NOMO-1 treated with DMSO at 0.1 percent for 48 hours (cell line): ENCODE measurements around the gene POLR3GL.
A peak's percentile ranks its signal among the peaks of the same experiment; 100 is the strongest.

ENCODE experiments used
- DNase-seq: peaks from one replicate; lab custom pipeline; 2025; ENCODE audit not compliant: unreplicated experiment; lab: John Stamatoyannopoulos, UW

The POLR3GL gene

DNA sequence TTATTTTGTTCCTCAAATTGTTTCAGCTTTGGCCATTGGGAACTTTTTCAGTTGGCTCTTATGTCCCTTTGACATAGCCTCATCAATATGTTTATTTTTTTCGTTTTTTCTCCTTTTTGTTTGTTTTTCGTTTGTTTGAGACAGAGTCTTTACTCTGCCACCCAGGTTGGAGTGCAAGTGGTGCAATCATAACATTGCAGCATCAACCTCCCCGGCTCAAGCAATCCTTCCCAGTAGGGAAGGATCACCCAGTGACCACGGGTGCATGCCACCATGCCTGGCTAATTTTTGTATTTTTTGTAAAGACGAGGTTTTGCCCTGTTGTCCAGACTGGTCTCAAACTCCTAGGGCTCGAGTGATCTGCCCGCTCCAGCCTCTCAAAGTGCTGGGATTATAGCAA, 8.1 kb downstream of the POLR3GL start:
- DNase-seq, result no peak

DNA sequence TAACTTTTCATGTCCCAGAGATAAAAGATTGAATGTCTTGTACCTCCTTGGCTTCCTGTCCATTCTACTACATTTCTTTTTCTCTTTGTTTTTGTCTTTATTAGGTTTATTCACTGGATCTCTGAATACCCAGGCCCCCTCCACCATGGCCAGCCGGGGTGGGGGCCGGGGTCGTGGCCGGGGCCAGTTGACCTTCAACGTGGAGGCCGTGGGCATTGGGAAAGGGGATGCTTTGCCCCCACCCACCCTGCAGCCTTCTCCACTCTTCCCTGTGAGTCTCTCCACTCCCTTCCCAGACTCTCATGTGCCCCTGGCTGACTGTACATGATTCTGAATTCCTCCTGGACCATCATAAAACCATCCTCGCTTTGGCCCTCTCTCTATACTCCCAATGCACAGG, 10.2 kb downstream of the POLR3GL start:
- DNase-seq, result no peak

DNA sequence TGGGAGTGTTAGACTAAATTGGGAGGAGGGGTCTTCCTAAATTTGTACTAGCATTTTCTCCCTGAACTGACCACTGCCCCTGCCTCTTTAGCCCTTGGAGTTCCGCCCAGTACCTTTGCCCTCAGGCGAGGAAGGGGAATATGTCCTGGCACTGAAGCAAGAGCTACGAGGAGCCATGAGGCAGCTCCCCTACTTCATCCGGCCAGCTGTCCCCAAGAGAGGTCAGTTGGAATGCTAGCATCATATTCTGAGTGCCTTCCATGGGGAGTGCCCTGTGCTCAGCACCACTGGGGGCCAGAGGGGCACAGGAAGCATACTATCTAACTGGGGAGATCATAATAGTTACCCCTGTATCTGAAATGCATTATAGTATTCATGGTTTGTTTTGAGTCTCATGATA, 10.7 kb downstream of the POLR3GL start:
- DNase-seq, result no peak

DNA sequence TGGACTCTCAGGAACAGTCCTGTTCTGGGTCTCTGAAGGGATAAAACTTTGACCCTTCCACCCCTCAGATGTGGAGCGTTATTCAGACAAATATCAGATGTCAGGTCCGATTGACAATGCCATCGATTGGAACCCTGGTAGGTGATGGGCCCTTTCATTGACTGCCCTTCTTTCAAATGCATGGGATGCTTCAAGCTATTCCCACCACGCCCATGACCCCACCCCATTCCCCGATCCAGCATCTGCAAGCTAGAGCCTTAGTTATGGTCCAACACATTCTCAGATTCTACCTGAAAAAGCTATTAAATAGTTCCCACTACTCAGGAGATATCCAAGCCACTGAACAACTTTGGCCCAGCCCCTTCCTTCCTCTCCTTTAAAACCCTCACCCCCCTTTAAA, 12.5 kb downstream of the POLR3GL start:
- DNase-seq, result no peak

DNA sequence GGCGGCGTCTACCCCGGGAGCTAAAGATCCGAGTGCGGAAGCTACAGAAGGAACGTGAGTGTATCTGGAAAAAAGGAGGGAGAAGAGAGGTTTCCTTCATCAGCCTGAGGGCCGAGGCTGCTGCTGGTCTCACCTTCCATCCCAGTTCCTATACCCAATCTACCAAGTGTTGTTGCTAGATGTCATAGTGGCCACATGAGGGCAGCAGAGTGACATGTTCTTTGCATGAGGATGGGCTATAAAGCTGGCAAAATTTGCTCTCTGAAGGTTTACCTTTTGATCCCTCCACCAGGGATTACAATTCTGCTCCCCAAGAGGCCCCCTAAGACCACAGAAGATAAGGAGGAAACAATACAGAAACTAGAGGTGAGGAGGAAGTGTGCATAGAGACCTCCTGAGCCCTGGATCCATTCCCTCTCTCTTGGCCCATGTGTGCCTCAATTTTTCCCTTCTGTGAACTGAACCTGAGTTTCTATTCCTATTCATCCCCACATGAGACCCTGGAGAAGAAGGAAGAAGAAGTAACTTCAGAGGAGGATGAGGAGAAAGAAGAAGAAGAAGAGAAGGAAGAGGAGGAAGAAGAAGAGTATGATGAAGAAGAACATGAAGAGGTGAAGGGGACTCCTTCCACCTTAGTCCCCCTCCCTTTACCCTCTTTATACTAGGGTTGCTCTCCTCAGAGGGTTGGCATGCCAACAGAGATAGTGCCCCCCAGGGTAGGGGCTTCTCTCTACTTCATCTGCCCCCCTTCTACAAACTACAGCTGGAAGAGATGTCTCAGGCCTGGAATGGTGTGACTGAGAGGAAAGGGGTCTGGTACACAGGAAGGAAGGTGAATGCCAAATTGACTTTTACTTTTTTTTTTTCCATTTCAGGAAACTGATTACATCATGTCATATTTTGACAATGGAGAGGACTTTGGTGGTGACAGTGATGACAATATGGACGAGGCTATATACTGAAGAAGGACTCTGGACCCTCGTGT, 13.3 kb downstream of the POLR3GL start:
- DNase-seq, result peak; percentile 83

DNA sequence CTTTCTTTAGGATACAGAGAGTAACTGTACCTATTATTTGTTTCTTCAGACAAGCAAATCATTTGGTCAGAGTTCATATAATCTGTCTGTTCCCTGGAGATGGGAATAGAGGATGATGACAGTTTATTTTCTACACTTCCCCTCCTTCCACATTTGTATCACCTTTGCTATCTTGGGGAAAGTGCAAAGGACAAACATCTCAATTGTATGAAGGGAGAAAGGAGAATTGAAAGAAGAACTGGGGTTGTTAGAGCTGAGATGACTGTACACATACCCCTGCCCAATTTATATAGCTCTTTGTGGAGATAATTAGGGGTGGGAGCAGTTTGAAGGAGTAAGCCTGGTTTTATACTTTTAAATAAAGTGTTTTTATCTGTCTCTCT, 14.0 kb downstream of the POLR3GL start:
- no peak for DNase-seq

DNA sequence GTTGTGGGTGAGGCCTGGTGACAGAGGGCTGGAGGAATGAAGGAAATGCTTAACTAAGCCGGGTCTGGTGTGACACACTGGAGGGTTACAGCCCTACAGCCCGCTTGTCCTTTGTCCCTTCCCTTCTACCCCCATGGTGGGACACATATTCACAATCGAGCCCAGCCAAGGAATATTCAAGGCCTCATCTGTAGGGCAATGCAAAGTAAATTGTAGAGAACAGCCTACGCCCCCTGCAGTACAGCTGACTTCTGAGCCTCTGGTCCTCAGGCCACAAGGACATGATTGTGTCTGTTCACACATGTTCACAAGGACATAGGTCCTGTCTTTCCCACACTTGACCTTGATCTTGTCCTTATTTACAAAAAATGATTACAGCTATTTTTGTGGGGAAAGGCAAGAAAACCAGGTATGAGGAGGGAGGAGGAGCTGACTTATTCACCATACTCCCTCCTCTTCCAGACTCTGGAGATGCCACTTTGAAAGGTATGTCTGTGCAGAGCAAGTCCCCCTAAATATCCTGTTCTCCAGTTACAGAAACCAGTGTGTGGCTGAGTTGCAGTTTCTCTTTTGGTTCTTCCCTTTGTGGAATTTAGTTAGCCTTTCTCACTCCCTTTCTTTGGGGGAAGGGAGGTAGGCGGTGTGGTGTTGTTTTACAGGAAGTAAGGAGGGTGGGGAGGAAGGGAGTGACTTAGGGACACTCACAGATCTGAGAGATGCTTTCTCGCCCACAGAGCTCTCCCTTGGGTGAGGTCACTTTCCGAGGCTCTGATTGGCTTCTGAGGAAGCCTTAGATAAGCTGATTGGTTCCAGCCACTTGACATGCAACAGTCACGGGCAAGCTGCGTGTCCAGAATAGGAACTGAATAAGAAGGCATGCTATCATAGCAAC, 14.6 kb downstream of the POLR3GL start:
- peak; percentile 97 for DNase-seq

DNA sequence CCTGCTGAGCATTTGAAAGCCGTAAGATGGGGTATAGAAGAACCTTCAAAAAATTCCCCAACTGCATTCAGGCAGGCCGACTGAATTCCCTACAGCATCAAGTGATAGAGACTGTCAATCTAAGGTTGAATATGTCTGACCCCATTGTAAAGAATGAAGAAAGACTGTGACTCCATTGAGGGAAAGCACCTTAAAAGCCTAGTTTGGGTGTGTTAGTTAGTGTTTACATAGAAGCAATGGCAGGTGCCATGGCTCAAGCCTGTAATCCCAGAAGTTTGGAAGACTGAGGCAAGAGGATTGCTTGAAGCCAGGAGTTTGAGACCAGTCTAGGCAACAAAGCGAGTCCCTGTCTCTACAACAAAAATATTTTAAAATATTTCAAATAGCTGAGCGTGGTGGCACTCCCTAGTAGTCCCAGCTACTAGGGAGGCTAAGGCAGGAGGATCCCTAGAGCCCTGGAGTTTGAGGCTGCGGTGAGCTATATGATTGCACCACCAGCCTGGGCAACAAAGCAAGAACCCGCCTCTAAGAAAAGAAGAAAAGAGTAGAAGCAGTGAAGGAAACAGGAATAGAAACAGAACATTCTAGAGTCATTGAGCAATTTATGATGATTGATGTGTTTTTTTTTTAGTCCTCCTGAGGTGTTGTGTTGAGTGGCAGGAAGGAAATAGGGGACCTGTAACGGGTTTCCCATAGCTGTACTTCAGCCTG, 15.4 kb downstream of the POLR3GL start:
- peak; percentile 90 for DNase-seq

DNA sequence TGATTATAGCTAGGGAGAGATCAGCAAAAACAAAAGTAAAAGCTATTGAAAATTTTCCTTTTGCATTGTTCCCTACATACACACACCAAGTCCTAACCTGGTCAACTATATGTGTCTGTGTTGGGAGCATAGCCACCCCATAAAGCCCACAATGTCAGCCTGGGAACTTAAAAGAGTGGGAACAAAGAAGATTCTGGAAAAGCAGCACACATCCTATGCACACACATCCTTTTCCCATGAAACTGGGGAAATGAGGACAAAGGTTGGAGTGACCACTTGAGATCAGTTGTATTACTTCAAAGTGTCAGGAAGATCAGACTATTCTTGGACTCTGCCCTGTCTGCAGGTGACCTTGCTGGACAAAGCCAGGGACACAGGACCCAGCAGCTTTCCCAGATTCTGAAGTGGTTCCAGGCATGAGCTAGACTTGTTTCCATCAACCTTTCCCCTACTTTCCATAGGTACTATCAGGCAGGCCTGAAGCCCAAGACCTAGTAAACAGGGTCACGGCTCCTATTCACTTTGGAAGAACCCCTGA, 16.0 kb downstream of the POLR3GL start:
- DNase-seq, result no peak

DNA sequence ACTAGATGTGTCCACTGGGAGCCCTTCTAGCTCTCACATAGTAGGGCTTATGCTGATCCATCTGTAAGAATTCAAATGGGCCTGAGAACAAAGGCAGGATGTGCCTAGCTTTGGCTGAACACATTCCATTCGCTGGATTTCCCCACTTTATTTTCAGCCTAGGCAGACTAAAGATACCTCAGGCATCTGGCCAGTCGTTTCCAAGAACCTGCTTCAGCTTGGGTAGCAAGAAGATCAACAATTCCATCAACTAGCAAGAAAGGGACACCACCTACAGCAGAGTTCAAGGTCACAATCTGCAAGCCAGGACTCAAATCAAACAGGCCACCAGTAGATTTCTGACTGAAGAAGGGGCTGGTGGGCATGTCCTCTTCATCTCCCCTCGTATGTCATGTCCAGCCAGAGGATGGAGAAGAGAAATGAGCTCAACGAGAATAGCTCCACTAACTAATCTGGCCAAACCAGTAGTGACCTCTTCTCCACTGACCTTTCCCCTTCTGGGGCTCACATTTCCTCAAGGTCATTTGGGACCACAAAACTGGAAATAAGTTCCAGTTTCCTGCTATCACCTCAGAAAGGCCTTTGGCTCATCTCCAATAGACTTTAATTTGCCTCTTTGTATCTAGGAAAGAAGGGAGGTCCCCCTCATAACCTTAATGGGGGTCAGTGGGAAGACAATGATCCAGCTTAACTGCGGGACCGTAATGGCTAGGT, 17.7 kb downstream of the POLR3GL start:
- DNase-seq, result no peak

DNA sequence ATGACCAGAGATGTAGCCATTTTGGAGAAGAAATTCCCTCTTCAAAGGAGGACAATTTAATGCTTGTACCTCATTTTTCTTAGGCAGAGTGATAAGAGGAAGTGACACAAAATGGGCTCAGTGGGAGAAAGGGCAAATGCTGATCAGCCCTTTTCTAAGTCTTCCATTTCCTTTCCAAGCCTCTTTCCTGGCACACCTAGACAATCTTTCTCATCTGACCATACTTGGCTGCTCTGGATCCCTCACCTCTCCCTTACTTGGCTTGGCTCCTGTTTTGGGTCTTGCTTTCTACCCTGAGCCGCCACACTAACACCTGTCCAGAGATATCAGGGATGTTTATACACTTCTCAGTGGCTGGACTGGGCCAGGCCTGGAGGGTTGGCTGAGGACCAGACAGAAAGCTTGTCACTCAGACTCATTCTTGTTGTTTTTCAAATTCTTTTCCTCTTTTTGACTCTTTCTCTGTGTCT, 18.8 kb downstream of the POLR3GL start:
- no peak for DNase-seq

DNA sequence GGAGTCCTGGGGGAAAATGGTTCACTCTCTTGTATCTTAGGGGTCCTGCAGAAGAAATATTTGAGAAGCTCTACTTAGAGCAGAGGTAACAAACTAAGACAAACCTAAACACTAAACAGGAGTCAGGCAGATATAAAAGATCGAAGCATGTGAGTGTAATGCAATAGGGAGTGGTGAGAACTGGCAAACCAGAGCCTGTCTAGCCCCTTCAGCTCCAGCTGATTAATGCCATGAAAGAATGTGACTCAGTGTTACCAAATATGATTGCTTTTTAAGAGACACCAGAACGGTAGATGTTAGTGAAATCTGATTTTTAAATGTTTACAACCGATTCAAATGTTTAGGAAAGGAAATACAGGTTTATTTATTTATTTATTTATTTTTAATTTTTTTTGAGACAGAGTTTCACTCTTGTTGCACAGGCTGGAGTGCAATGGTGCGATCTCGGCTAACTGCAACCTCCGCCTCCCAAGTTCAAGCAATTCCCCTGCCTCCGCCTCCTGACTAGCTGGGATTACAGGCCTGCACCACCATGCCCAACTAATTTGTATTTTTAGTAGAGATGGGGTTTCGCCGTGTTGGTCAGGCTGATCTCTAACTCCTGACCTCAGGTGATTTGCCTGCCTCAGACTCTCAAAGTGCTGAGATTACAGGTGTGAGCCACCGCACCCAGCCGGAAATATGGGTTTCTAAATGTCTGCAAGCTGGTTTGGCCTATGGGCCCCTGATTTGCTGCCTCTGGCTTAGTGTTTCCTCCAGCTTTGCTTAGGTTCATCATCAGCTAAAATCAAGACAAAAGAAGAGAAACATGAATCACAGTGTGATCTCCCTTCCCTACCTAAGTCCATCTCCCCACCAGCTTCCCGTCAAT, 19.7 kb downstream of the POLR3GL start:
- DNase-seq, result no peak

DNA sequence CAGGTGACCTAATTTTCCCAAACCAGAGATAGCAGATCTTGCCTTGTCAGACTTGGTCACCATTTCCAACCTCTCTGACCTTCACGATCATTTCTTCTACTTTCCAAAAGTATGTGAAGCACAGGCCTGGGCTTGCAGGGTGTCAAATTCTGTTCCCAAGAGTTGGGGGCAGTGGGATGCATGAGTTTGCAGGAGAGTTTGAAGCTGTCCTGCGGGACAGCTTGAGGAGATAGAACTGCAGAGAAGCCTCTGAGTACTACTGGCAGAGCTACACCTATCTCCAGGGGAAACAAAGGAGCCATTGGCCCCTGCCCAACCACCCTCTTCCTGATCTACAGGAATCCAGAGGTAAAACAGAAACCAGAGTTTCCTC, 20.6 kb downstream of the POLR3GL start:
- no peak for DNase-seq

DNA sequence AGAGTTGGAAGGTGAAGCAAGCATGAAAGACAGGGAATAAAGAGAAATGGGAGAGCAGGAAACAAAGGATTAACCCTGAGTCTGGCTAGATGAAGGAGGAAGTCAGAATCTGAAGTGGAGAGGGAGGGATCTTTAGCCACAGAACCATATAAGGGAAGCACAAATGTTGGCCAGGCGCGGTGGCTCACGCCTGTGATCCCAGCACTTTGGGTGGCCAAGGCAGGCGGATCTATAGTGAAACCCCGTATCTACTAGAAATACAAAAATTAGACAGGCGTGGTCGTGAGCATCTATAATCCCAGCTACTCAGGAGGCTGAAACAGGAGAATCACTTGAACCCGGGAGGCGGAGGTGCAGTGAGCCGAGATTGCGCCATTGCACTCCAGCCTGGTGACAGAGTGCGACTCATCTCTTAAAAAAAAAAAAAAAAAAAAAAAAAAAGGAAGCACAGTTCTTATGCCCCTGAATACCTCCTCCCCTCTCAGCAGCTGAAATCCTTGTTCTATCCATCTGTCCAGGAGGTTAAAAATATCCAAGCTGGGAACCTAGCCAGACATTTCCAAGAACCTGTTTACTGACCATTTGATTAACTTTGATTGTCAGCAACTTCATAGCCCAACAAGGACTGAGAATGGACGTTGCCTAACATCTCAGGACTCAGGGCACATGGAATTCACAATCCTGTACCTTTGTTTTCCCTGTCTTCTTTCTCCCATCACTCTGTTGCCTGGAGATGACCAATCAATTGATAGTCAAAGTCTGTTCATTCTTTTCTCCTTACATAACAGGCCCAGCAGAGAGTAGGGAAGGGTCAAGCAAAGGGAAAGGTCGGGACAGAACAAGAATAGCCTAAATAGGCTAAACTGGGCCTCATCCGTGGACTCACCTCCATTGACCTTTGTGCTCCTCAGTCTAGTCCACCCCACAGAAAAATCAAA, 21.3 kb downstream of the POLR3GL start:
- DNase-seq, result peak; percentile 82

DNA sequence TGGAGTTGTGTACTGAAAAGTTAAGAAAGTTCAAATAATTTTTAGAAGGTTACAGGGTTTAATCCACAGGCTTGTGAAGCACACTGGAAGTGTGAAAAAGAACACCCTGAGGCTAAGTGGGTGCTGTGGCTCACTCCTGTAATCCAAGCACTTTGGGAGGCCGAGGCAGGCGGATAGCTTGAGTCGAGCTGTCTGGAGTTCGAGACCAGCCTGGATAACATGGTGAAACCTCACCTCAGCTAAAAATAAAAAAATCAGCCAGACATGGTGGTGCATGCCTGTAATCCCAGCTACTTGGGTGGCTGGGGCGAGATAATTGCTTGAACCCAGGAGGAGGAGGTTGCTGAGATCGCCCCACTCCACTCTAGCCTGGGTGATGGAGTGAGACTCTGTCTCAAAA, 22.1 kb downstream of the POLR3GL start:
- no peak for DNase-seq

DNA sequence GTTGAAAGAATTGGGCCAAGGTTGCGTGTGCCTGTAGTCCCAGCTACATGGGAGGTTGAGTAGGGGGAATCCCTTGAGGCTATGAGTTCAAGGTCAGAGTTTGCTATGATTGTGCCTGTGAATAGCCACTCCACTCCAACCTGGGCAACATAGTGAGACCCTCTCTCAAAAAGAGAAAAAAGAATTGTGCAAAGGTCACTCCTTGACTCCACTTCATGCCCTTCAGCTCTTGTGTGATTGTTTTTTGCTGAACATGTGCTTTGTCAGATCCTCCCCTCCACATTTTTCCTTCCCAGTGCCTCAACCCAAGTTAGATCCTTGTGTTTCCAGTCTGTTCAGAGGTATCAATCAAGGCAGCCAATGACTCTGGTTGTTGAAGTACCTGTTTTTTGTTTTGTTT, 23.4 kb downstream of the POLR3GL start:
- DNase-seq, result no peak

DNA sequence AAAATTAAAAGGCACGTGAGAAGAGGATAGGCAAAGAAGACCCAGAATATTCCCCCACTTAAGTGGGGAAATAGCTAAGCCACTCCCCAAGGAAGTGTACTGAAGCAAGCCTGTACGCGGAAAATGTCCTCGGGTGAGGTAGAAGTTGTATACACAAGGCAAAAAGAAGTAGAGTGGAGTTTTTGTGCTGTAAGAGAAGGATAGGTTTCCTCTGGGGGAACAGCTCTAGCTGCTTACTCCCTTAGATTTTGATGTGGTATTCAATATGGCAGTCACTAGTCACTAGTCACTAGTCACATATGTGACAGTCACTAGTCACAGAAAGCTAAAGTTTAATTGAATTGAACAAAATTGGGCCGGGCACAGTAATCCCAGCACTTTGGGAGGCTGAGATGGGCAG, 24.3 kb downstream of the POLR3GL start:
- DNase-seq, result no peak

DNA sequence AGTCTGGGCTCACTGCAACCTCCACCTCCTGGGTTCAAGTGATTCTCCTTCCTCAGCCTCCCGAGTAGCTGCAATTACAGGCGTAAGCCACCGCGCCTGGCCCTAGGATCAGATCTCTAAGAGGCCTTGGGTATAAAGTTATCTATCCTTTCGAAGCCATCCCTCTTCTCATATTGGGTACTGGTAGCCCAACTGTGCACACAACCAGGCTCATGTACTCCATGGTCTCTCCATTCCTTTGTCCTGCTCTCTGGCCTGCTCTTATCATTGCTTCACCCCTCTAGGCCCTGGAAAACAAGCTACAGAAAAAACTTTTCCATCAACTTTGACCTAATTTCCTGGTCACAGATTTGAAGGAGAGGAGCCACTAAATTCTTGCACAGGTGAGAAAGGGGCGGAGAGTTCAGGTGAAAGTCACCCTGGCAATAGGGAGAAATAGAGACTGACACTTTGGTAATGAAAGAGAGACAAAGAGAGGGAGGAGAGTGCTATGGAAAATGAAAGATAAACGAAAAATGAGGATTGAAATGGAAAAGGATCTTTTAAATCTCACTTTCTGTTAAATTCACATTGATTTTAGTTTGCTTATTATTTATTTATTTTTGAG, 25.9 kb downstream of the POLR3GL start:
- DNase-seq, result no peak
